Measurements from ENCODE around the gene CCDC138.
"Not testable (repeated sequence)": the region's sequence is repeated elsewhere in the genome, so short reads cannot be mapped to it uniquely, and the experiment has no call there.

The CCDC138 gene

GRCh38 chr2:108786354-108787215 lies at the start of gene CCDC138:
Gene CCDC138 (plus strand): TSS chr2:108786771. CDS start chr2:108786823, 52 bp downstream.
- DNase-seq = peak; percentile 96

- not testable (repeated sequence) for DNase-seq
Measured at GRCh38 chr2:108757973-108758372, 28.6 kb upstream of the CCDC138 start.

GRCh38 chr2:108762618-108763017 lies 24.0 kb upstream of the CCDC138 start:
- DNase-seq = not testable (repeated sequence)

- DNase-seq = not testable (repeated sequence)
Measured at GRCh38 chr2:108766671-108767070, 19.9 kb upstream of the CCDC138 start.

GRCh38 chr2:108767859-108768258 lies 18.7 kb upstream of the CCDC138 start:
- DNase-seq = peak; percentile 39

GRCh38 chr2:108776475-108776874 lies 10.1 kb upstream of the CCDC138 start:
- DNase-seq = no peak

GRCh38 chr2:108778857-108779256 lies 7.7 kb upstream of the CCDC138 start:
- no peak for DNase-seq

GRCh38 chr2:108786008-108786353 lies 590 bp upstream of the CCDC138 start:
- DNase-seq = no peak

- DNase-seq = no peak
Measured at GRCh38 chr2:108787216-108787541, 608 bp downstream of the CCDC138 start.

- no peak for DNase-seq
Measured at GRCh38 chr2:108803045-108803736, 16.6 kb downstream of the CCDC138 start.

- no peak for DNase-seq
Measured at GRCh38 chr2:108805032-108805431, 18.5 kb downstream of the CCDC138 start.

- DNase-seq = no peak
Measured at GRCh38 chr2:108805782-108806181, 19.2 kb downstream of the CCDC138 start.

GRCh38 chr2:108806371-108807113 lies 20.0 kb downstream of the CCDC138 start:
- no peak for DNase-seq

- no peak for DNase-seq
Measured at GRCh38 chr2:108809936-108810335, 23.4 kb downstream of the CCDC138 start.

GRCh38 chr2:108810993-108811957 lies 24.7 kb downstream of the CCDC138 start:
- DNase-seq = no peak

GRCh38 chr2:108813732-108814131 lies 27.2 kb downstream of the CCDC138 start:
- DNase-seq = no peak

GRCh38 chr2:108820482-108820881 lies 33.9 kb downstream of the CCDC138 start:
- DNase-seq = no peak

- no peak for DNase-seq
Measured at GRCh38 chr2:108823286-108823685, 36.7 kb downstream of the CCDC138 start.

- no peak for DNase-seq
Measured at GRCh38 chr2:108824316-108825070, 37.9 kb downstream of the CCDC138 start.

GRCh38 chr2:108825254-108825653 lies 38.7 kb downstream of the CCDC138 start:
- no peak for DNase-seq

GRCh38 chr2:108825736-108826135 lies 39.2 kb downstream of the CCDC138 start:
- no peak for DNase-seq

Measured in RPMI8226 (cell line).